MM.1S (cell line): ENCODE data around the gene HENMT1.

Experiments used
- EZH2 ChIP-seq: fragments of 300-600 bp; sonication (generic); optimal IDR thresholded peaks from 2 replicates; pipeline ENCODE3; 2017; ENCODE audit warnings: low read depth, mild to moderate bottlenecking, antibody characterized with exemption, low read length, mixed read lengths
- TF ChIP-seq, protein P1 (sequence below): fragments of 300-600 bp; sonication (generic); IDR thresholded peaks from 2 replicates; pipeline ENCODE4 v1.5.1; 2016; ENCODE audit warnings: antibody characterized with exemption, low read length, mixed read lengths

GRCh38 chr1:108657356-108658080, 3.4 kb downstream of the HENMT1 start:
- TF ChIP-seq, protein P1, sequence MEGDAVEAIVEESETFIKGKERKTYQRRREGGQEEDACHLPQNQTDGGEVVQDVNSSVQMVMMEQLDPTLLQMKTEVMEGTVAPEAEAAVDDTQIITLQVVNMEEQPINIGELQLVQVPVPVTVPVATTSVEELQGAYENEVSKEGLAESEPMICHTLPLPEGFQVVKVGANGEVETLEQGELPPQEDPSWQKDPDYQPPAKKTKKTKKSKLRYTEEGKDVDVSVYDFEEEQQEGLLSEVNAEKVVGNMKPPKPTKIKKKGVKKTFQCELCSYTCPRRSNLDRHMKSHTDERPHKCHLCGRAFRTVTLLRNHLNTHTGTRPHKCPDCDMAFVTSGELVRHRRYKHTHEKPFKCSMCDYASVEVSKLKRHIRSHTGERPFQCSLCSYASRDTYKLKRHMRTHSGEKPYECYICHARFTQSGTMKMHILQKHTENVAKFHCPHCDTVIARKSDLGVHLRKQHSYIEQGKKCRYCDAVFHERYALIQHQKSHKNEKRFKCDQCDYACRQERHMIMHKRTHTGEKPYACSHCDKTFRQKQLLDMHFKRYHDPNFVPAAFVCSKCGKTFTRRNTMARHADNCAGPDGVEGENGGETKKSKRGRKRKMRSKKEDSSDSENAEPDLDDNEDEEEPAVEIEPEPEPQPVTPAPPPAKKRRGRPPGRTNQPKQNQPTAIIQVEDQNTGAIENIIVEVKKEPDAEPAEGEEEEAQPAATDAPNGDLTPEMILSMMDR: no peak
- no peak for TF ChIP-seq EZH2
